HEK293T (cell line): ENCODE results near the gene RBCK1.

Source experiments
- ARNT ChIP-seq: fragments of 450-650 bp; IDR thresholded peaks from 2 replicates; pipeline ENCODE4 v1.6.1; 2017; ENCODE audit warnings: mild to moderate bottlenecking
- BHLHE40 ChIP-seq: fragments of 450-650 bp; IDR thresholded peaks from 2 replicates; pipeline ENCODE4 v1.6.1; 2016; ENCODE audit warnings: mild to moderate bottlenecking, moderate library complexity, borderline replicate concordance
- CTBP1 ChIP-seq: fragments of 450-650 bp; IDR thresholded peaks from 2 replicates; pipeline ENCODE4 v1.6.1; 2016; ENCODE audit warnings: borderline replicate concordance
- ELF4 ChIP-seq: fragments of 450-650 bp; IDR thresholded peaks from 2 replicates; pipeline ENCODE4 v1.6.1; 2017; ENCODE audit warnings: antibody characterized with exemption
- FOXA1 ChIP-seq: fragments of 450-650 bp; IDR thresholded peaks from 2 replicates; pipeline ENCODE4 v1.6.1; 2016; ENCODE audit warnings: mild to moderate bottlenecking
- FOXK2 ChIP-seq: fragments of 450-650 bp; IDR thresholded peaks from 2 replicates; pipeline ENCODE4 v1.6.1; 2016; ENCODE audit warnings: mild to moderate bottlenecking
- FOXM1 ChIP-seq: fragments of 450-650 bp; IDR thresholded peaks from 2 replicates; pipeline ENCODE4 v1.6.1; 2017; ENCODE audit warnings: mild to moderate bottlenecking, borderline replicate concordance
- L3MBTL2 ChIP-seq: fragments of 450-650 bp; conservative IDR thresholded peaks from 2 replicates; pipeline ENCODE4 v1.6.1; 2016; ENCODE audit warnings: mild to moderate bottlenecking
- LEF1 ChIP-seq: fragments of 450-650 bp; IDR thresholded peaks from 2 replicates; pipeline ENCODE4 v1.6.1; 2017; ENCODE audit warnings: mild to moderate bottlenecking, borderline replicate concordance
- NFRKB ChIP-seq: fragments of 450-650 bp; IDR thresholded peaks from 2 replicates; pipeline ENCODE4 v1.6.1; 2016; ENCODE audit warnings: mild to moderate bottlenecking, moderate library complexity
- SP1 ChIP-seq: fragments of 450-650 bp; IDR thresholded peaks from 2 replicates; pipeline ENCODE4 v1.6.1; 2017
- TARDBP ChIP-seq: fragments of 450-650 bp; IDR thresholded peaks from 2 replicates; pipeline ENCODE4 v1.6.1; 2016
- ZNF384 ChIP-seq: fragments of 450-650 bp; IDR thresholded peaks from 2 replicates; pipeline ENCODE4 v1.6.1; 2016

DNA sequence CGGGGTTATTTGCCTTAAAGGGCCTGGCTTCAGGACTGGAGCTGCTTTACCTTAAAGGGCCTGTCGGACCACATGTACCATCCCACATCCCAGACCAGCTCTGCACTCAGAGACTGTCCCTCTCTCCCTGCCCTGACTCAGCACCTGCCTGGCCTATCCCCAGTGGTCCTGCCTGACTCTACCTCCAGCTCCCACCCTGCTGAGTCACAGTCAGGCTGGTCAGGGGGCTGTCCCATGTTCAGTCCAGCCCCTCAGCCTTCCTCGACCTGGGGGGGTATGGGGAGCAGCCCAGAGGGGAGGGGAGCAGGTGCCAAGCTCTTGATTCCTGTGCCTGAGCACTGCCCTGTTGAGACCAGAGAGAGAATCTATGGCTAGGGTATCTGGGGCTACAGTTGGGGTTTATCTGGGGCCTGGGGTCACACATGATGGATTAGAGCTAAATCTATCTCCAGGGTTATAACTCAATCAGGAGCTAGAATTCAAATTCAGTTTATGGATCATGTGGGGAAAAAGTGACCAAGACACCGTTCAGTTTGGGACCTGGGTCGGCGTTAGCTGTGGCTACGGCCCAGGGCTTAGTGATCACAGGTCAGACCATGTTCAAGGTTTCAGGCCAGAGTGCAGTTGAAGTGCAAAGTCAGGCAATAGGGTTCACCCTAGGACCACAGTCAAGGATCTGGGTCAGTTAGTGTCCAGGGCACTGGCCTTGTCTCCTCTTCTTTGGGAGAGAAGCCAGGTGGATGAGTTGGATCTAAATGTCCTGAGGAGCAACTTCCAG, 36.9 kb upstream of the RBCK1 start:
- TF ChIP-seq FOXM1 (no peak), L3MBTL2 (no peak), FOXK2 (no peak), BHLHE40 (no peak), ELF4 (no peak), FOXA1 (no peak), SP1 (no peak), ZNF384 (no peak), ARNT (no peak), TARDBP (no peak), NFRKB (no peak), LEF1 (no peak), CTBP1 (no peak)
